WERI-Rb-1 (cell line): ENCODE results near the gene FAM180A.

ENCODE experiments used
- DNase-seq: peaks from one replicate; pipeline ENCODE4 v3.0.0-alpha.2; 2020
- H3K27ac ChIP-seq: fragments of 250-450 bp; sonication (Bioruptor Pico); 2 replicates; pipeline ENCODE4 v1.5.1; 2020; ENCODE audit warnings: mild to moderate bottlenecking, moderate library complexity
- H3K27me3 ChIP-seq: fragments of 250-450 bp; sonication (Bioruptor Pico); 2 replicates; pipeline ENCODE4 v1.5.1; 2021; ENCODE audit warnings: mild to moderate bottlenecking, low read depth, moderate library complexity; ENCODE audit not compliant: insufficient read depth, severe bottlenecking
- H3K36me3 ChIP-seq: fragments of 250-450 bp; sonication (Bioruptor Pico); 2 replicates; pipeline ENCODE4 v1.5.1; 2020; ENCODE audit warnings: mild to moderate bottlenecking, moderate library complexity
- H3K4me3 ChIP-seq: 2 replicates; pipeline ENCODE4 v1.5.1; 2011; ENCODE audit warnings: low read depth, mild to moderate bottlenecking, control low read depth, low read length
- H3K9me3 ChIP-seq: fragments of 250-450 bp; sonication (Bioruptor Pico); 2 replicates; pipeline ENCODE4 v1.5.1; 2021; ENCODE audit warnings: mild to moderate bottlenecking, moderate library complexity; ENCODE audit not compliant: severe bottlenecking
- CTCF ChIP-seq: IDR thresholded peaks from 2 replicates; pipeline ENCODE4 v1.5.1; 2011; ENCODE audit warnings: low read depth, mild to moderate bottlenecking, control low read depth, inconsistent platforms, low read length

FAM180A gene

GRCh38 chr7:135719688-135720087 is 28.9 kb downstream of the FAM180A start:
- Histone ChIP-seq H3K36me3 (no peaks in the 10 kb centered on the region), H3K9me3 (no peaks in the 10 kb centered on the region), H3K27ac (peak overlapping the region; percentile 51; the same call in 1 of the 2 replicates), H3K4me3 (no peak overlapping the region), H3K27me3 (no peaks in the 10 kb centered on the region)
- no peak for TF ChIP-seq CTCF
- DNase-seq: no peak

- no peak for DNase-seq
- peak overlapping the region; percentile 51 for H3K27ac ChIP-seq
- H3K4me3 ChIP-seq: no peak overlapping the region
- no peak for TF ChIP-seq CTCF
- no peaks in the 10 kb centered on the region for H3K9me3 ChIP-seq
- H3K36me3 ChIP-seq: no peaks in the 10 kb centered on the region
- H3K27me3 ChIP-seq: no peaks in the 10 kb centered on the region
These were observed 29.7 kb downstream of the FAM180A start for GRCh38 chr7:135718794-135719437.

GRCh38 chr7:135718219-135718618 is 30.4 kb downstream of the FAM180A start:
- Histone ChIP-seq H3K36me3 (no peaks in the 10 kb centered on the region), H3K9me3 (no peaks in the 10 kb centered on the region), H3K4me3 (no peak overlapping the region), H3K27ac (peak overlapping the region; percentile 55), H3K27me3 (no peaks in the 10 kb centered on the region)
- no peak for TF ChIP-seq CTCF
- no peak for DNase-seq

- Histone ChIP-seq H3K36me3 (no peaks in the 10 kb centered on the region), H3K4me3 (no peak overlapping the region), H3K9me3 (no peaks in the 10 kb centered on the region), H3K27me3 (no peaks in the 10 kb centered on the region), H3K27ac (peak overlapping the region; percentile 55)
- DNase-seq: peak; percentile 46
- no peak for TF ChIP-seq CTCF
These were observed 30.9 kb downstream of the FAM180A start for GRCh38 chr7:135717693-135718092.

- peak overlapping the region; percentile 55 for H3K27ac ChIP-seq
- no peak overlapping the region for H3K4me3 ChIP-seq
- no peaks in the 10 kb centered on the region for H3K27me3 ChIP-seq
- DNase-seq: peak; percentile 40
- no peaks in the 10 kb centered on the region for H3K36me3 ChIP-seq
- no peaks in the 10 kb centered on the region for H3K9me3 ChIP-seq
- no peak for TF ChIP-seq CTCF
These were observed 31.9 kb downstream of the FAM180A start for GRCh38 chr7:135716677-135717238.

- no peak overlapping the region for H3K4me3 ChIP-seq
- no peaks in the 10 kb centered on the region for H3K36me3 ChIP-seq
- H3K27ac ChIP-seq: no peak overlapping the region
- no peak for TF ChIP-seq CTCF
- H3K27me3 ChIP-seq: no peaks in the 10 kb centered on the region
- H3K9me3 ChIP-seq: no peaks in the 10 kb centered on the region
- DNase-seq: no peak
These were observed 32.9 kb downstream of the FAM180A start for GRCh38 chr7:135715673-135716072.
